PFSK-1 (cell line): Measurements from ENCODE around the gene RHBDD1.

Source experiments
- POLR2AphosphoS5 ChIP-seq: IDR thresholded peaks from 2 replicates; pipeline ENCODE4 v1.6.1; 2012; ENCODE audit warnings: low read depth, mild to moderate bottlenecking, control low read depth, low read length, moderate library complexity
- REST ChIP-seq, 2 experiments: IDR thresholded peaks; 2 replicates each; pipeline versions ENCODE4 v1.6.1 to v1.8.0; 2011 to 2012; ENCODE audit warnings: low read depth in 2 of 2, low read length in 2 of 2, control low read depth in 1 of 2, inconsistent platforms in 1 of 2, mild to moderate bottlenecking in 1 of 2, moderate library complexity in 1 of 2; ENCODE audit not compliant: insufficient read depth in 1 of 2
- SIN3A ChIP-seq: IDR thresholded peaks from 2 replicates; pipeline ENCODE4 v1.6.1; 2012; ENCODE audit warnings: mild to moderate bottlenecking, low read length, moderate library complexity, borderline replicate concordance; ENCODE audit not compliant: insufficient read depth

GRCh38 chr2:226888971-226889370 lies 53.1 kb downstream of the RHBDD1 start:
- no peak for TF ChIP-seq POLR2AphosphoS5
- TF ChIP-seq REST (IDR thresholded peaks at IDR 0.05; ENCODE audit: insufficient read depth in 1 of 2, low read depth in 2 of 2, low read length in 2 of 2): no peak
- TF ChIP-seq SIN3A: no peak
